Measurements from ENCODE around the gene STH.
"Not testable (repeated sequence)": the region's sequence is repeated elsewhere in the genome, so short reads cannot be mapped to it uniquely, and the experiment has no call there.

The STH gene, protein sequence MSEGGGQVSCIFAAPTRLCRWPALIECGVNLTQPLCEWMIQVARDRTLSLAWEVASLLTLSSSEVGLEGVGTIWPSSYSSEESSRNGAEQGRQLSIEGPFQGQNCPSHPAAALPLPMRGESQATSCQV

GRCh38 chr17:45998987-45999899 lies at the start of gene STH:
Gene STH (plus strand): TSS chr17:45999250. CDS start chr17:45999280, 30 bp downstream.
- no peak for DNase-seq (ENCODE audit: low read depth, low spot score)

GRCh38 chr17:45949755-45950320 lies 49.2 kb upstream of the STH start:
- no peak for DNase-seq (ENCODE audit: low read depth, low spot score)

DNA sequence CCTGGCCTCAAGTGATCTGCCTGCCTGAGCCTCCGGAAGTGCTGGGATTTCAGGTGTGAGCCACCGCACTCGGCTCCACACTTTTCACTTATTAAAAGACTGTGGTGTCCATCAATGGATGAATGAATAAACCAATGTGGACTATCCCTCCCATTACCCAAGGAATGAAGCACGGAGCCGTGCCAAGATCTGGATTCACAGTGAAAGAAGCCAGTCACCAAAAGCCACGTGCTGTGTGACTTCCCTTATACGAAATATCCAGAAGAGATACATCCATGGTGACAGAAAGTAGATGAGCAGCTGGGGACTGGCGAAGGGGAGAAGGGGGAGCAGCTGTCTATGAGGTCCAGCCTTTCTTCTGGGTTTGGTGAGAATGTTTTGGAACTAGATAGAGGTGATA lies 48.2 kb upstream of the STH start:
- no peak for DNase-seq (ENCODE audit: low read depth, low spot score)

GRCh38 chr17:45951403-45951802 lies 47.6 kb upstream of the STH start:
- DNase-seq (ENCODE audit: low read depth, low spot score): no peak

DNA sequence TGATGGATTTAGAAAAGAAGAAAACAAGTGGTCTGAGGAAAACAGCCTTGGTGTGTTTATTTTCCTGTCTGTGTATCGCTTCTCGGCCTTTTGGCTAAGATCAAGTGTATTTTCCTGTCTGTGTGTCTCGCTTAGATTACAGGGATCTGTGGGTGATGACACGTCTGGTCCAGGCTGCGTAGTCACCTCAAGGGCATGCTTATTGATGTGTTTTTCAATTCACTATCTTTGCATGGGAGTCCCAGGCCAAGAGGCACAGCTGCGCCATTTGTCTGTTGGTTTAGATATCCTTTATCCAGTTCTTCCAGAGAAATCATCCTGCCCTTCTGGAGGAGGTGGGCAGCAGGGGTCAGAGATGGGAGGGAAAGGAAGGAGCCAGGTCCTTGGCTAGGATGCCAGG lies 47.1 kb upstream of the STH start:
- no peak for DNase-seq (ENCODE audit: low read depth, low spot score)

DNA sequence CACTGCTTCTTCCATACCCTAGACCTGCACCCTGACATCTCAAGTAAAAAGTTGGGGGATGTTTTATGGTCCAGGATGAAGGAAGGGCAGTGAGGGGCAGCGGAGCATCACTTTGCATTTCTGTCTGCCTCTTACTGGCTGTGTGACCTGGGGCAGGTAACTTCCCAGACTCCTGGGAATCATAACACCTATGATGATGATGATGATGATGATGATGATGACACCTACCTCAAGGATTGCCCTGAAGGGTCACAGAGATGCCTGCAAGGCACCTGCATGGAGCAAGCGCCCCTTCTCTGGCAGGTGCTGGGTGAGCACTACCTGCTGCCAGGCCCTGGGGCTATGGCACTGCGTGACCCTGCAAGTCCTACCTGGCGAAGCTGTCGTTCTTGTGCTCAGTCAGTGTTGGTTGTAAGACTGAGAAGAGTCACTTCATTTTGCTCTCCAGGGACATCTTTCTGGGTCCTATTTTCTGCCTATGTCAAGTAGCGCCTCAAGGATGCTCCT lies 46.2 kb upstream of the STH start:
- DNase-seq (ENCODE audit: low read depth, low spot score): no peak

DNA sequence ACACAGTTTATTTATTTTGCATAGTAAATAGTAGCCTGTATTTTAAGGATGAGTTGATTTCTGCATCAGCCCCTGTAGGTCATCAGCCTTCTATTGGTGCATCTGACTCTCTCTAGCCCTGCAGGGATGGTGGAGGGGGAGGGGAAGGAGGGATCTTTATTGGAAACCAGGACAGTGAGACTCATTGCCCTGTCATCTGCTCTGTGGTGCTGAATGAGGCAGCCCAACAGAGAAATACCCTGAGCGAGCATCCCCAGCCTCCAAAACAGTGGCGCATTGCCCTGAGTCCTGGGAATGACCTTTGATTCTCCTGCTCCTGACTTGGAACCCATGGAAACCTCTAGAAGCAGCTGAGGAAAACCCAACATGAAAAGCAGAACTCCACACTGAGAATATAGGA lies 45.5 kb upstream of the STH start:
- DNase-seq (ENCODE audit: low read depth, low spot score): no peak

- no peak for DNase-seq (ENCODE audit: low read depth, low spot score)
Observed at GRCh38 chr17:45954914-45955313, 44.1 kb upstream of the STH start.

GRCh38 chr17:45955326-45955725 lies 43.7 kb upstream of the STH start:
- no peak for DNase-seq (ENCODE audit: low read depth, low spot score)

DNA sequence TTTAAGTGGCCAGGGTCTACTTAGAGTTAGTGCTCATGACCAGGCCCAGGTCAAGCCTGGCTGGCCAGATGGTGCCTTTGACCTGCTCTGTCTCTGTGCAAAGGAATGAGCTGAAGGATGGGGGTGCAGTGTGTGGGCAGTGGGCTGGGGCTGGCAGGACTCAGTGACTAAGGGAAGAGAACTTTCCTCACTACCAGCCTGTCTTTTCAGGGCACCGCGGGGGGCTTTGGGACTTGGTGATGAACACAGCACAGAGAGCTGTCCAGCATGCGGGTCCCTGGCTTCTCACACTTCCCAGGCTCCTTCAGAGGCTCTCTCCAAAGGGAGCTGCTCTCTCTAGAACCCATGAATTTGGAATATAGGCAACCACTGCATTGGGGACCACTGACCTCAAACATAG lies 43.0 kb upstream of the STH start:
- no peak for DNase-seq (ENCODE audit: low read depth, low spot score)

DNA sequence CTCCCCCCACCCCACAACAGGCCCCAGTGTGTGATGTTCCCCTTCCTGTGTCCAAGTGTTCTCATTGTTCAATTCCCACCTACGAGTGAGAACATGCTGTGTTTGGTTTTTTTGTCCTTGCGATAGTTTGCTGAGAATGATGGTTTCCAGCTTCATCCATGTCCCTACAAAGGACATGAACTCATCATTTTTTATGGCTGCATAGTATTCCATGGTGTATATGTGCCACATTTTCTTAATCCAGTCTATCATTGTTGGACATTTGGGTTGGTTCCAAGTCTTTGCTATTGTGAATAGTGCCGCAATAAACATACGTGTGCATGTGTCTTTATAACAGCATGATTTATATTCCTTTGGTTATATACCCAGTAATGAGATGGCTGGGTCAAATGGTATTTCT lies 42.3 kb upstream of the STH start:
- DNase-seq (ENCODE audit: low read depth, low spot score): not testable (repeated sequence)

DNA sequence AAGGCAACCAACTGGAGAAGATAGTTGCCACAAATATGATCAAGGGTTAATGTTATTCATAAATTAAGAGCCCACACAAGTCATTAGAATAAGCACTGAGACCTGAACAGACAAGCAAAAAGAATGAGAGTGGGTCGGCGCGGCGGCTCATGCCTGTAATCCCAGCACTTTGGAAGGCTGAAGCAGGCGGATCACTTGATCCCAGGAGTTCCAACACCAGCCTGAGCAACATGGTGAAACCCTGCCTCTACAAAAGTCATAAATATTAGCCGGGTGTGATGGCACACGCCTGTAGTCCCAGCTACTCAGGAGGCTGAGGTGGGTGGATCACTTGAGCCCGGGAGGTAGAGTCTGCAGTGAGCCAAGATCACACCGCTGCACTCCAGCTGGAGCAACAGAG lies 40.7 kb upstream of the STH start:
- no peak for DNase-seq (ENCODE audit: low read depth, low spot score)

- DNase-seq (ENCODE audit: low read depth, low spot score): no peak
Observed at GRCh38 chr17:45958994-45959665, 39.9 kb upstream of the STH start.

DNA sequence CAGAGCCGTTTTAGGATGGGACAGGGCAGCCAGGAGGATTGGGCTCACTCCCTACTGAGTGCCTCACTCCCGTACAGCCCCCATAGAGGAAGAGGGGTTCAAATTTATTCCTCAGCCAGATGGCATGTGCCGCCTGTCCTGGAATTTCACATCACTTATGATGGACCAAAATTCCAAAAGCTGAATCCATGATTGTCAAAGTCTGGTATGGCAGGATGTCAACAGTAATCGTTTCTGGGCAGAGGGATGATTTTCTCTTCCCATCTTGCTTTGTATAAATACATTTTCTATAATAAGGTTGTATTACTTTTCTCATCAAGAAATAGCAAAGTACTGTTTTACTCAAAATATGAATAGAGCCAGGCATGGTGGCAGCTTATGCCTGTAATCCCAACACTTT lies 38.7 kb upstream of the STH start:
- DNase-seq (ENCODE audit: low read depth, low spot score): no peak

DNA sequence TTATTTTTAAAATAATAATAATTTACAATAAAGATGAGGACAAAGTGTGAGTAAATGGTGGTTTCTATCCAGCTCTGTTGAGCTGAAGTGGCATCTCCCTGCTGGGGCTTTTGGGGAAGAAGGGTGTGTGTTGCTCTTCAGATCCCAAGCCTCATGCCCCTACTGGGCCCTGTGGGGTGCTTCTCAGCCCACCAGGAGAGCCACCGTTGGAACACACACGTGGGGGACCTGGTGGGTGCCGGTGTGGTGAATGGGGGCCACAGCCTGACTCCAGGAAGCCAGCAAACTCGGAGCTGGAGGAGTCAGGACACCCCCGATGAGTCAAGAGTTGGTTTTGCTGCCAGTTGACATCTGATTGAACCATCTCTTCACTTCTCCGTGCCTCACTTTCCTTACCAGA lies 37.8 kb upstream of the STH start:
- no peak for DNase-seq (ENCODE audit: low read depth, low spot score)

DNA sequence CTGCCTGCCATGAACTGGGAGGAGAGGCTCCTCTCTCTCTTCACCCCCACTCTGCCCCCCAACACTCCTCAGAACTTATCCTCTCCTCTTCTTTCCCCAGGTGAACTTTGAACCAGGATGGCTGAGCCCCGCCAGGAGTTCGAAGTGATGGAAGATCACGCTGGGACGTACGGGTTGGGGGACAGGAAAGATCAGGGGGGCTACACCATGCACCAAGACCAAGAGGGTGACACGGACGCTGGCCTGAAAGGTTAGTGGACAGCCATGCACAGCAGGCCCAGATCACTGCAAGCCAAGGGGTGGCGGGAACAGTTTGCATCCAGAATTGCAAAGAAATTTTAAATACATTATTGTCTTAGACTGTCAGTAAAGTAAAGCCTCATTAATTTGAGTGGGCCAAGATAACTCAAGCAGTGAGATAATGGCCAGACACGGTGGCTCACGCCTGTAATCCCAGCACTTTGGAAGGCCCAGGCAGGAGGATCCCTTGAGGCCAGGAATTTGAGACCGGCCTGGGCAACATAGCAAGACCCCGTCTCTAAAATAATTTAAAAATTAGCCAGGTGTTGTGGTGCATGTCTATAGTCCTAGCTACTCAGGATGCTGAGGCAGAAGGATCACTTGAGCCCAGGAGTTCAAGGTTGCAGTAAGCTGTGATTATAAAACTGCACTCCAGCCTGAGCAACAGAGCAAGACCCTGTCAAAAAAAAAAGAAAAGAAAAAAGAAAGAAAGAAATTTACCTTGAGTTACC lies 36.7 kb upstream of the STH start:
- no peak for DNase-seq (ENCODE audit: low read depth, low spot score)

DNA sequence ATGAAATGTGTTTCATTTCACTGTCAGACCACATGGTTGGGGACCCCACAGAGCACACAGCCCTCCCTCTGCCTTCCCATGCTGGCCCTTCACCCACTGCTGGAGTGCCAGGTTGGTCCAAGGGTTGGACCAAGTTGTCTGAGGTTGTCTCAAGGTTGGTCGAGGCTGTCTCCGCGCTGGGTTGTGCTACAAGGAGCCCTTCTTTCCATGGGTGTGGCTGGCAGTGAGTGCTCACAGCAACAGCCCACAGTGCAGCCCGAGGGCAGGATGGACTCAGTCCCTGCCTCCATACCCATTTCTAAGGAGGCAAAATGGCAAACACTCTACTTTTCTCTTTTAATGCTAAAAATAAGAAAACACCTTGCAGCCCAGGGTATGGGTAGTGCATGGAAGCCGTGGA lies 35.8 kb upstream of the STH start:
- no peak for DNase-seq (ENCODE audit: low read depth, low spot score)

DNA sequence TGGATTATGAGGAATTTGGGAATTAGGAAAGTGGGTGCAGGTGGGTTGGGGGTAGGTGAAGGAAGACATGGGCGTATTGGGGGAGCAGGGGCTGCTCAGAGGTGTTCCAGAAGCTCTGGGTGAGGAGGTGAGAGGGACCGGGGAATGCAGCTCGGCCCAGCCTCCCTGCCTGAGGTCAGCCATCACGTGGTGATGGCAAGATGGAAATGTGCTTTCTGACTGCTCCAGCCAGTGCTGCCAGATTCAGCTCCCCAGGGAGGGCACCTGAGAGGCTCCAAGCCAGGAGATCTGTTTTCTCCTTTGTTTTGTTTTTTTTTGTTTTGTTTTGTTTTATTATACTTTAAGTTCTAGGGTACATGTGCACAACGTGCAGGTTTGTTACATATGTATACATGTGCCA lies 35.2 kb upstream of the STH start:
- DNase-seq (ENCODE audit: low read depth, low spot score): no peak

DNA sequence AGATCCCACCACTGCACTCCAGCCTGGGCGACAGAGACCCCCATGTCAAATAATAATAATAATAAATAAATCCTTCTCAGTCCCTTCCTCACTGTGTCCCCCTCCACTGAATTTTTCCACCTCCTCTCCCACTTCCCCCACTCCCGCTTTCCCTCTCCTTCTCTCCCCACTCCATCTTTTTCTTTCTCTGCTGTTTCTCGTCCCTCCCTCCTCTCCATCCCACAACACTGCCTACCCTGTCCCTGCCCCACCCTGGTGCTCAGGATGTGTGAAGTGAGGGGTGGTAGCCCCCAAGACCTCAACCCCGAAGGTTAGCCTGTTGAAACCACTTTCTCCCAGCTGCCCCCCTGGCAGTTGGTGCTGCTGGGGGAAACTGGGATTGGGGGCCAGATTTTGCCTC lies 34.4 kb upstream of the STH start:
- no peak for DNase-seq (ENCODE audit: low read depth, low spot score)

GRCh38 chr17:45965812-45966211 lies 33.2 kb upstream of the STH start:
- no peak for DNase-seq (ENCODE audit: low read depth, low spot score)

GRCh38 chr17:45966606-45967280 lies 32.3 kb upstream of the STH start:
- no peak for DNase-seq (ENCODE audit: low read depth, low spot score)
